T-helper 2 cell treated with Interferon-gamma antibody and Interleukin-4, amounts not matched to agents 5 μg/mL and 100 μg/mL, for 36 hours (primary cell): Measurements from ENCODE around the gene NISCH.

ENCODE experiments used
- DNase-seq: peaks from one replicate; pipeline ENCODE4 v3.0.0; 2021; ENCODE audit warnings: low spot score
- H3K27ac Mint-ChIP-seq: one replicate; pipeline ENCODE4 v1.8.0; 2021; ENCODE audit warnings: mild to moderate bottlenecking, mixed read lengths
- H3K27me3 Mint-ChIP-seq: one replicate; pipeline ENCODE4 v1.8.0; 2021; ENCODE audit warnings: low read depth, mixed read lengths
- H3K36me3 Mint-ChIP-seq: one replicate; pipeline ENCODE4 v1.8.0; 2021; ENCODE audit warnings: low read depth, mixed read lengths
- H3K4me1 Mint-ChIP-seq: one replicate; pipeline ENCODE4 v1.8.0; 2021; ENCODE audit warnings: low read depth, mixed read lengths
- H3K4me3 Mint-ChIP-seq: one replicate; pipeline ENCODE4 v1.8.0; 2022; ENCODE audit warnings: mild to moderate bottlenecking, moderate library complexity, mixed read lengths
- H3K9me3 Mint-ChIP-seq: one replicate; pipeline ENCODE4 v1.8.0; 2021; ENCODE audit warnings: mixed read lengths

Gene NISCH

DNA sequence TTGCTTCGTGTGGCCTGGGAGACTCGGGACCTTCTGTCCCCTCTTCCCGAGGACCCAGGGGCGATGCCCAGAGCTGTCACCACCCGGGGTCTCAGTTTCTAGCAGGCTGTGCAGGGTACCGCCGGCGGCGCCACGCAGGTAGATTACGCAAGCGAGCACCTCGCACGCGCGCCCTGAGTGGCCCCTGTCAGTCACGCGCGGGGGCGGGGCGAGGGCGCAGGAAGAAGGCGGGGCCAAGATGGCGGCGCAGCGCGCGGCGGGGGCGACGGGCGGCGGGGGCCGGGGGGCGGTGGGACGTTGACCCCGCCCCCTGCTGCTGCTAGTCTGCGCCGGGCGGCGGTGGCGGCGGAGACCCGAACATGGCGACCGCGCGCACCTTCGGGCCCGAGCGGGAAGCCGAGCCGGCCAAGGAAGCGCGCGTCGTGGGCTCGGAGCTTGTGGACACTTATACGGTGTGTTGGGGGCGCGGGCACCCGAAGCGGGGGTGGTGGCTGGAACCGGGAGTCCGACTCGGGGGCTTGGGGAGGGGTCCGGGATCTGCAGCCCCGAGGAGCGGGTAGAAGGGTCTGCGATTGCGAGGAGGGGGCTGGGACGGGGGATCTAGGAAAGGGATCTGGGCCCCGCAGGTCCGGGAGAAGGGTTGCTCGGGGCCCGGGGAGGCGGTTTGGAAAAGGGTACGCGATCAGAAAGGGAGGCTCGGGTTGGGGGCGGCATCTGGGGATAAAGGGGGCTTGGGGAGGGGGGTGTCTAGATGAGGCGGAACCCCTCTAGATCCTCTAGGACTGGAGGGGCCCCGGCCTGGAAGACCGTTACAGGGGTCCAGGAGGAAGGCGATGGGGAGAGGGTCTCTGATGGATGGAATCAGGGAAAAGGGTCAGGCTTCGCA is at the start of gene NISCH:
TSS of gene NISCH (plus strand) at position 322 of the 886 bp plus-strand sequence. CDS start at position 360, 38 bp downstream.
- Mint-ChIP-seq H3K9me3 (no peaks in the 10 kb centered on the region), H3K27ac (peak within 1 kb of the TSS; percentile 93), H3K4me3 (peak within 1 kb of the TSS; percentile 98), H3K36me3 (peaks cover 20% of the 10 kb centered on the region), H3K4me1 (peaks cover 24% of the 10 kb centered on the region), H3K27me3 (no peaks in the 10 kb centered on the region)
- peak; percentile 93 for DNase-seq

- Mint-ChIP-seq H3K27ac (no peak overlapping the region), H3K4me3 (no peak overlapping the region), H3K9me3 (no peaks in the 10 kb centered on the region), H3K4me1 (peaks cover 14% of the 10 kb centered on the region), H3K27me3 (no peaks in the 10 kb centered on the region), H3K36me3 (peaks cover 52% of the 10 kb centered on the region)
- DNase-seq = no peak
Observed at GRCh38 chr3:52406231-52406661, 49.2 kb upstream of the NISCH start.

DNA sequence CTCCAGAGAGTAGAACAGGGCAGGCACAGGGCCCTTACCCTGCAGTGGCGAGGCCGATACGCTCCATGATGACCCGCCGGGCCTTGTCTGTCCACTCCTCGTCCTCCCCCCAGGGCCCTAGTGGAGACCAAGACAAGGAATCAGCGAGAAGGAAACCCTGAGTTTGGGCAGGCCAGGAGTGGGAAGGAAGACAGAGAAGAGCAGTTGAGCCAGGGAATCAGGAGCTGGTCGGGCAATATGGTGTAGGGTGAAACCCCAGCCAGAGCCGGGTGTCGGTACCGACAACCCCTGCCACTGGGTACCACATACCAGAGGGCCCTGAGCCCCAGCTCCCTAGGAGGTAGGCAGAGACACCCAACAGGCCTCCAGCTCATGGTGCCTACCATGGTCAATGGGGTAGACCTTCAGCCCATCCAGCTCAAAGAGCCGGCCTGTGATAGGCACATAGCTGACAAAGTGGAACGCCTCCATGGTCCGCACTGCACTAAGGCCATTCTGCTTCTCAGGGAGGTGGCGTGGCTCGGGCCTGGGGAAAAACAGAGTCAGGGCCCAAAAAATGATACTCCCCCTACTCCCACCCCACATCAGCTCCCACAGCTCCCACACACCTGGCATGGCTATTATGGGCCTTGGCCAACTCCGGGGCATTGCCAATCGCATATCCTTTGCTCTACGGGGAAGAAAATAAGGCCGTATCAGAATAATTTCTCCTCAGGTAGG is 48.5 kb upstream of the NISCH start:
- no peak overlapping the region for H3K27ac Mint-ChIP-seq
- no peaks in the 10 kb centered on the region for H3K9me3 Mint-ChIP-seq
- H3K4me3 Mint-ChIP-seq = no peak overlapping the region
- no peak for DNase-seq
- H3K36me3 Mint-ChIP-seq = peaks cover 45% of the 10 kb centered on the region
- peaks cover 20% of the 10 kb centered on the region for H3K4me1 Mint-ChIP-seq
- H3K27me3 Mint-ChIP-seq = no peaks in the 10 kb centered on the region

GRCh38 chr3:52407779-52408178 is 47.6 kb upstream of the NISCH start:
- Mint-ChIP-seq H3K9me3 (no peaks in the 10 kb centered on the region), H3K4me1 (peaks cover 25% of the 10 kb centered on the region), H3K36me3 (peaks cover 41% of the 10 kb centered on the region), H3K27ac (peak overlapping the region; percentile 96), H3K4me3 (peak overlapping the region; percentile 82), H3K27me3 (no peaks in the 10 kb centered on the region)
- no peak for DNase-seq

- peaks cover 36% of the 10 kb centered on the region for H3K36me3 Mint-ChIP-seq
- no peak for DNase-seq
- H3K27ac Mint-ChIP-seq = peak overlapping the region; percentile 96
- H3K4me3 Mint-ChIP-seq = peak overlapping the region; percentile 82
- H3K9me3 Mint-ChIP-seq = no peaks in the 10 kb centered on the region
- peaks cover 29% of the 10 kb centered on the region for H3K4me1 Mint-ChIP-seq
- no peaks in the 10 kb centered on the region for H3K27me3 Mint-ChIP-seq
Observed at GRCh38 chr3:52408466-52408865, 46.9 kb upstream of the NISCH start.

DNA sequence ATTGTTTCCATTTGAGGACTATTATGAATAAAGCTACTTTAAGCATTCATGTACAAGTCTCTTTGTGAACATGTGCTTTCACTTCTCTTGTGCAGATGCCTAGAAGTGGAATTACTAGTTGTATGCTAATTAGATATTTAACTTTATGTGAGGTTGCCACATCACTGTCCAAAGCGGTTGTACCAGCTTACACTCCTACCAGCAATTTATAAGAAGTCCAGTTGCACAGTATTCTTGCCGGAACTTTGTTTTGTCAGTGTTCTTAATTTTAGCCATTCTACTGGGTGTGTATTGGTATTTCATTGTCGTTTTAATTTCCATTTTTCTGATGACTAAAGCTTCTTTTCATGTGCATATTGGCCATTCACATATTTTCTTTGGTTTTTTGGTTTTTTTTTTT is 39.6 kb upstream of the NISCH start:
- Mint-ChIP-seq H3K4me1 (peaks cover 27% of the 10 kb centered on the region), H3K36me3 (peaks cover 20% of the 10 kb centered on the region), H3K9me3 (no peaks in the 10 kb centered on the region), H3K4me3 (no peak overlapping the region), H3K27me3 (no peaks in the 10 kb centered on the region), H3K27ac (no peak overlapping the region)
- no peak for DNase-seq

- Mint-ChIP-seq H3K27ac (no peak overlapping the region), H3K4me1 (peaks cover 4% of the 10 kb centered on the region), H3K4me3 (no peak overlapping the region), H3K36me3 (peaks cover 10% of the 10 kb centered on the region), H3K9me3 (no peaks in the 10 kb centered on the region), H3K27me3 (no peaks in the 10 kb centered on the region)
- no peak for DNase-seq
Observed at GRCh38 chr3:52420388-52420787, 35.0 kb upstream of the NISCH start.

- Mint-ChIP-seq H3K36me3 (peaks cover 3% of the 10 kb centered on the region), H3K27me3 (peaks cover 2% of the 10 kb centered on the region)
Observed at GRCh38 chr3:52422669-52423068, 32.7 kb upstream of the NISCH start.

DNA sequence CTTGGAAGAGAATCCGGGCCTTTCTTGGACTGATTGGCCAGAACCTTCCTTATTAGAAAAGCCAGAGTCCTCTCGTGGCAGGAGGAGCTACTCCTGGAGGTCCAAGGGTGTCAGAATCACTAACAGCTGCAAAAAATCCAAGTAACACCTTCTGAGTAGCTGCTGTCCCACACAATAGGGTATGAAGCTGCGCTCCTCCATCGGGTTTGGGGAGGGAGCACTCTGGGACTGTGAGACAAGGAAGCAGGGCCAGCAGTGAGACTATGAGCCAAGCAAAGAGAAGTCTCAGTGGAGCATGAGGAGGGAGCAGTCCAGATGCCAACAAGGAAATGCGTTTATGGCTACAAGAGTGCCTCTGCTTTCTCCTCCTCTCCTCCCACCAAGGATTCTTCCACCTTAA is 32.2 kb upstream of the NISCH start:
- H3K36me3 Mint-ChIP-seq = peaks cover 3% of the 10 kb centered on the region
- no peak overlapping the region for H3K4me3 Mint-ChIP-seq
- no peaks in the 10 kb centered on the region for H3K4me1 Mint-ChIP-seq
- DNase-seq = no peak
- H3K27ac Mint-ChIP-seq = no peak overlapping the region
- H3K27me3 Mint-ChIP-seq = peaks cover 6% of the 10 kb centered on the region
- H3K9me3 Mint-ChIP-seq = no peaks in the 10 kb centered on the region

More at GRCh38 chr3:52422669-52423068, 32.7 kb upstream of the NISCH start:
- H3K27ac Mint-ChIP-seq = no peak overlapping the region
- H3K9me3 Mint-ChIP-seq = no peaks in the 10 kb centered on the region
- H3K4me3 Mint-ChIP-seq = no peak overlapping the region
- H3K4me1 Mint-ChIP-seq = peaks cover under 1% of the 10 kb centered on the region
- no peak for DNase-seq

DNA sequence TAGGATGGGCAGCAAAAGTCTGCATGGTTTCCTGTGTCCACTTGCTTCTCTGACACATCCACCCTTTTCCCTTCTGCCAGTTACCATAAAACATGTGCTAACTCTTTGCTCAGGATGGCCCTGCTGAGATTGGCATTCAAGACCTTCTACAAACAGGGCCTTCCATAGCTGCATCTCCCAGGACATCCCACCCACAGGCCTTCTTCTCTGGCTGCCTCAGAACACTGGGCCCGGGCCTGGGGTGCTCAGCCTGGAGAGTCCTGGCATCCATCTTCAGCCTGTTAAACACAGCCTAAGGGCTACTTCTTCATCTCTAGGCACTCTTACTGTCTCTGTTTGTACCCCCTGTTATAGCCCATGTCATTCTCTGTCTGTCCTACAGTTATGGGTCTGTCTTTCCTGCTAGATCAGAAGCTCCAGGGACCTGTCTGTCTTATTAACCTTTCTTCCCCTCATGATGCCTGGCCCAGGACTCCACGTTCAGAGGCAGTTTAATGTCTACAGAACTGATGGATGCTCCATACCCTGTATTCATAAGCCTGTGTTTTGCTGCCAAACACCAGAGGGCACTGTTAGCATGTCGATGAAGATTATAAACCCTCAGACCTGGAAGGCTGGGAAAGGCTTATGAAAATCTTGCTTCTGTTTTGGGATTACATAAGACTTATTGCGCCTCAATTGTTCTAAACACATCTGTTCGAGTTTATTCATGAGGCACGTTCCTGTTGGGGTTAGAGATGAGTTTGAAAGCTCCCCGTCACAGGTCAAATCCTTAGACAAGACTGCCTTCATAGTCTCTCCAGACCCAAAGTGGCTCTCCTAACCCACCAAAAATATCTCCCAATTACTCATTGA is 27.0 kb upstream of the NISCH start:
- DNase-seq = no peak
- Mint-ChIP-seq H3K27me3 (peaks cover 9% of the 10 kb centered on the region), H3K4me3 (no peak overlapping the region), H3K9me3 (no peaks in the 10 kb centered on the region), H3K27ac (no peak overlapping the region), H3K4me1 (peaks cover 4% of the 10 kb centered on the region), H3K36me3 (no peaks in the 10 kb centered on the region)

- Mint-ChIP-seq H3K27ac (no peak overlapping the region), H3K36me3 (no peaks in the 10 kb centered on the region), H3K4me3 (no peak overlapping the region), H3K27me3 (peaks cover 9% of the 10 kb centered on the region), H3K4me1 (peaks cover 4% of the 10 kb centered on the region), H3K9me3 (no peaks in the 10 kb centered on the region)
- no peak for DNase-seq
Observed at GRCh38 chr3:52429031-52429430, 26.4 kb upstream of the NISCH start.

DNA sequence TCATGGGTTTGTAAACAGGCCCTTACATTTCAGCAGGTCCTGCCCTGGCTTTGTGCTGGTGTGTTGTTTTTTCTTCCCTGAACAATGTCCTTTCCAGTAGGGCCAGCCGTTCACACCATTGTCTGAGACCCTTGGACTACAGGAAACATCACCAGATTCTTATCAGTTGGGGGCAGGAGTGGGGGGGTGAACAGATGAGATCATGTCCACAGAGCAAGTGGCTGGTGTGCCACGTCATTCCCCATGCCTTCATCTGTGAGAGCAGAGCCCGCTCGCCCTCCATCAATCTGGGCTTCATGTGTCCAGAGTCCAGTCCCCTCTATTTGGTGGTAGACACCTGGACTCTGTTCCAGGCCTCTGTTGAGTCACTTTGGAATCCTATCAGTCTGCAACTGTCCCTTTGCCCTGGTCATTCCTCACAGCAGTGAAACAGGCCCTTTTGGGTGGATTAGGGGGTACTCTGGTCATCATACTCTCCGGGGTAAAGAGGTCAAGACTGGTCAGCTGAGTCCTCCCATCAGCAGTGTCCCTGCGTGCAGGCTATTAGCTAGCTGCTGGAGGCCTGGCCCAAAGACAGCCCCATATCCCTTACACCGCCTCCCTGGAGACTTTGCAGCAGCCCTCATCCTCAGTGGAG is 25.5 kb upstream of the NISCH start:
- H3K27ac Mint-ChIP-seq = no peak overlapping the region

GRCh38 chr3:52430416-52430810 is 25.0 kb upstream of the NISCH start:
- no peaks in the 10 kb centered on the region for H3K9me3 Mint-ChIP-seq
- H3K27me3 Mint-ChIP-seq = peaks cover 9% of the 10 kb centered on the region
- no peaks in the 10 kb centered on the region for H3K36me3 Mint-ChIP-seq
- DNase-seq = no peak
- no peak overlapping the region for H3K27ac Mint-ChIP-seq
- H3K4me3 Mint-ChIP-seq = no peak overlapping the region
- H3K4me1 Mint-ChIP-seq = peaks cover 4% of the 10 kb centered on the region

More for the DNA sequence above, 25.5 kb upstream of the NISCH start:
- Mint-ChIP-seq H3K9me3 (no peaks in the 10 kb centered on the region), H3K27me3 (peaks cover 9% of the 10 kb centered on the region), H3K4me1 (peaks cover 4% of the 10 kb centered on the region), H3K4me3 (no peak overlapping the region), H3K36me3 (no peaks in the 10 kb centered on the region)
- DNase-seq = no peak
